HEK293T (cell line): ENCODE data around the gene CELSR1.

Experiments
- HDGF ChIP-seq: fragments of 450-650 bp; IDR thresholded peaks from 2 replicates; pipeline ENCODE4 v1.6.1; 2017; ENCODE audit warnings: antibody characterized with exemption, borderline replicate concordance
- NFRKB ChIP-seq: fragments of 450-650 bp; IDR thresholded peaks from 2 replicates; pipeline ENCODE4 v1.6.1; 2016; ENCODE audit warnings: mild to moderate bottlenecking, moderate library complexity
- SUZ12 ChIP-seq: fragments of 450-650 bp; IDR thresholded peaks from 2 replicates; pipeline ENCODE4 v1.6.1; 2016; ENCODE audit warnings: mild to moderate bottlenecking

- TF ChIP-seq SUZ12 (no peak), HDGF (no peak), NFRKB (no peak)
Observed at GRCh38 chr22:46365166-46365624, 172.2 kb downstream of the CELSR1 start.
